Urinary bladder (tissue), 4 donors: ENCODE results near the gene BICDL1. TPM values are rescaled to one million over a fixed set of nuclear protein-coding genes. Genes with fewer than 3 reads are reported as not detected.

Experiments used
- DNase-seq: peaks from one replicate; pipeline ENCODE4 v3.0.0-alpha.2; 2015; ENCODE audit errors: extremely low spot score
- H3K27ac ChIP-seq: one replicate; pipeline ENCODE4 v1.5.1; 2013; ENCODE audit warnings: low read depth, mild to moderate bottlenecking, moderate library complexity
- H3K36me3 ChIP-seq: one replicate; pipeline ENCODE4 v1.6.1; 2013; ENCODE audit warnings: mild to moderate bottlenecking, moderate library complexity; ENCODE audit not compliant: insufficient read depth
- H3K4me1 ChIP-seq: one replicate; pipeline ENCODE4 v1.6.1; 2013; ENCODE audit warnings: mild to moderate bottlenecking, moderate library complexity; ENCODE audit not compliant: insufficient read depth
- H3K4me3 ChIP-seq: one replicate; pipeline ENCODE4 v1.5.1; 2013; ENCODE audit warnings: low read depth, low read length
- WGBS: extraction: QIAGEN DNeasy Blood & Tissue Kit; methylation state at CpG from one replicate; pipeline ENCODE4 v1.1.7; 2013; 5-methylcytosine and 5-hydroxymethylcytosine counted together
- polyA plus RNA-seq: library from polyadenylated mRNA; stranded (reverse); fragments of 200-250 nt; gene quantifications from one replicate; pipeline ENCODE4 v1.2.3, GENCODE V29; 2013
- total RNA-seq: library from RNA; depleted of rRNA; stranded (reverse); fragments of >200 nt; gene quantifications from one replicate; pipeline ENCODE4 v1.2.3, GENCODE V29; 2014
- donor health status: healthy with polysubstance abuse.
- donor health status: healthy.

The BICDL1 gene
- total and polyA plus RNA-seq, 2 donors = 1.1 to 2.4 TPM

- H3K4me3 ChIP-seq = no peak overlapping the region
- H3K36me3 ChIP-seq = no peaks in the 10 kb centered on the region
- no peaks in the 10 kb centered on the region for H3K4me1 ChIP-seq
- no peak for DNase-seq
- H3K27ac ChIP-seq = no peak overlapping the region
Measured at GRCh38 chr12:120048263-120048662, 59.2 kb downstream of the BICDL1 start.

GRCh38 chr12:120049426-120049825 is 60.4 kb downstream of the BICDL1 start:
- H3K4me1 ChIP-seq = no peaks in the 10 kb centered on the region
- H3K36me3 ChIP-seq = no peaks in the 10 kb centered on the region
- H3K27ac ChIP-seq = no peak overlapping the region
- H3K4me3 ChIP-seq = no peak overlapping the region
- DNase-seq = no peak
- WGBS = 75% methylated on average over 6 of the region's 6 CpGs

GRCh38 chr12:120051535-120051934 is 62.5 kb downstream of the BICDL1 start:
- Histone ChIP-seq H3K4me3 (no peak overlapping the region), H3K4me1 (no peaks in the 10 kb centered on the region), H3K27ac (no peak overlapping the region), H3K36me3 (no peaks in the 10 kb centered on the region)
- 86% methylated on average over 3 of the region's 3 CpGs for WGBS
- no peak for DNase-seq

- no peak overlapping the region for H3K27ac ChIP-seq
- H3K4me1 ChIP-seq = no peaks in the 10 kb centered on the region
- WGBS = 89% methylated on average over 4 of the region's 4 CpGs
- no peak overlapping the region for H3K4me3 ChIP-seq
- no peak for DNase-seq
- no peaks in the 10 kb centered on the region for H3K36me3 ChIP-seq
Measured at GRCh38 chr12:120054293-120054692, 65.3 kb downstream of the BICDL1 start.

GRCh38 chr12:120055231-120056000 is 66.4 kb downstream of the BICDL1 start:
- no peaks in the 10 kb centered on the region for H3K36me3 ChIP-seq
- no peak overlapping the region for H3K27ac ChIP-seq
- WGBS = 61% methylated on average over 2 of the region's 2 CpGs
- no peak for DNase-seq
- no peak overlapping the region for H3K4me3 ChIP-seq
- H3K4me1 ChIP-seq = no peaks in the 10 kb centered on the region

- no peak overlapping the region for H3K27ac ChIP-seq
- no peak overlapping the region for H3K4me3 ChIP-seq
- H3K4me1 ChIP-seq = no peaks in the 10 kb centered on the region
- H3K36me3 ChIP-seq = no peaks in the 10 kb centered on the region
- 64% methylated on average over 5 of the region's 5 CpGs for WGBS
- no peak for DNase-seq
Measured at GRCh38 chr12:120056739-120057138, 67.7 kb downstream of the BICDL1 start.

- no peaks in the 10 kb centered on the region for H3K4me1 ChIP-seq
- no peak for DNase-seq
- H3K27ac ChIP-seq = no peak overlapping the region
- H3K36me3 ChIP-seq = no peaks in the 10 kb centered on the region
- no peak overlapping the region for H3K4me3 ChIP-seq
- WGBS = 72% methylated on average over 1 of the region's 1 CpG
Measured at GRCh38 chr12:120060196-120060595, 71.2 kb downstream of the BICDL1 start.

GRCh38 chr12:120060717-120061116 is 71.7 kb downstream of the BICDL1 start:
- Histone ChIP-seq H3K4me3 (no peak overlapping the region), H3K36me3 (no peaks in the 10 kb centered on the region), H3K27ac (no peak overlapping the region), H3K4me1 (no peaks in the 10 kb centered on the region)
- DNase-seq = no peak
- 38% methylated on average over 5 of the region's 5 CpGs for WGBS

GRCh38 chr12:120061575-120062214 is 72.7 kb downstream of the BICDL1 start:
- no peak overlapping the region for H3K4me3 ChIP-seq
- H3K27ac ChIP-seq = no peak overlapping the region
- H3K36me3 ChIP-seq = no peaks in the 10 kb centered on the region
- WGBS = 83% methylated on average over 10 of the region's 10 CpGs
- H3K4me1 ChIP-seq = no peaks in the 10 kb centered on the region
- no peak for DNase-seq

- no peak overlapping the region for H3K27ac ChIP-seq
- no peaks in the 10 kb centered on the region for H3K4me1 ChIP-seq
- 78% methylated on average over 3 of the region's 3 CpGs for WGBS
- H3K36me3 ChIP-seq = no peaks in the 10 kb centered on the region
- H3K4me3 ChIP-seq = no peak overlapping the region
- no peak for DNase-seq
Measured at GRCh38 chr12:120062976-120063579, 74.0 kb downstream of the BICDL1 start.

GRCh38 chr12:120064054-120064940 is 75.3 kb downstream of the BICDL1 start:
- no peak for DNase-seq
- Histone ChIP-seq H3K36me3 (no peaks in the 10 kb centered on the region), H3K27ac (no peak overlapping the region), H3K4me1 (no peaks in the 10 kb centered on the region), H3K4me3 (no peak overlapping the region)
- 54% methylated on average over 16 of the region's 16 CpGs for WGBS

GRCh38 chr12:120065472-120065871 is 76.4 kb downstream of the BICDL1 start:
- Histone ChIP-seq H3K4me1 (no peaks in the 10 kb centered on the region), H3K27ac (no peak overlapping the region), H3K4me3 (no peak overlapping the region), H3K36me3 (no peaks in the 10 kb centered on the region)
- WGBS = 90% methylated on average over 1 of the region's 1 CpG
- DNase-seq = no peak

- DNase-seq = no peak
- H3K4me1 ChIP-seq = no peaks in the 10 kb centered on the region
- WGBS = 90% methylated on average over 2 of the region's 2 CpGs
- H3K36me3 ChIP-seq = no peaks in the 10 kb centered on the region
- H3K4me3 ChIP-seq = no peak overlapping the region
- no peak overlapping the region for H3K27ac ChIP-seq
Measured at GRCh38 chr12:120066341-120066740, 77.3 kb downstream of the BICDL1 start.
